NCI-H2227 (cell line): ENCODE measurements around the gene KCNN1.

ENCODE experiments used
- DNase-seq: peaks from one replicate; lab custom pipeline; 2025; ENCODE audit not compliant: unreplicated experiment; lab: John Stamatoyannopoulos, UW

The KCNN1 gene

DNA sequence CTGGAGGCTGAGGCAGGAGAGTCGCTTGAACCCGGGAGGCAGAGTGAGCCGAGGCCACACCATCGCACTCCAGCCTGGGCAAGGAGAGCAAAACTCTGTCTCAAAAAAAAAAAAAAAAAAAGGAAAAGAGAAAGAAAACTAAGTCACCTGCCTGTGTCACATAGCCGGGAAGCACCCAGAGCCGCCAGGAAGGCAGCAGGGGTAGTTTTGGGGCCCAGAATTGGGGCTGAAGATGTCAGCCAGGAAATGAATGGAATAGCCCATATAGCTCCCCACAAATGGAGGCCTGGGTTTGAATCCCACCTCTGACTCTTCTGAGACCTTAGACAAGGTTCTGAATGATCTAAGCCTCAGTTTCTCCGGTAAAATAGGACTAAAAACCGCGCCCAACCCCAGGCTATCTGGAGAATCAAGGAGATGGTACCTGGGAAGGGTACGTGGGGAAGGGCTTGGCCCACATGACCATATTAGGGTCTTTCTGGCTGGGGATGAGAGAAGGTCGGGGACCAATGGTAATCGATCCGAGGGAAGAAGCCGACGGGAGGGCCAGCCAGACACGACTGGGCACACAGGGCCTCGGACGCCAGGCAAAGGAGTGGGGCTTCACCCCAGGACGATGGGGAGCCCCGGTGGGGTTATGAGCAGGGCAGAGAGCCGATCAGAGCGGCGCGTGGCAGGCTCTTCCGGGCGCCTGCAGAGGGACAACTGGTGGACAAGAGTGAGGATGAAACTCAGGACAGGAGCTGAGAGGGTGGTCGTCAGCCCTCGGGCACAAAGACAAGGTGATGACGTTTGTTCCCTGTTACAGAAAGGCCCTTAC is 19.7 kb upstream of the KCNN1 start:
- no peak for DNase-seq

DNA sequence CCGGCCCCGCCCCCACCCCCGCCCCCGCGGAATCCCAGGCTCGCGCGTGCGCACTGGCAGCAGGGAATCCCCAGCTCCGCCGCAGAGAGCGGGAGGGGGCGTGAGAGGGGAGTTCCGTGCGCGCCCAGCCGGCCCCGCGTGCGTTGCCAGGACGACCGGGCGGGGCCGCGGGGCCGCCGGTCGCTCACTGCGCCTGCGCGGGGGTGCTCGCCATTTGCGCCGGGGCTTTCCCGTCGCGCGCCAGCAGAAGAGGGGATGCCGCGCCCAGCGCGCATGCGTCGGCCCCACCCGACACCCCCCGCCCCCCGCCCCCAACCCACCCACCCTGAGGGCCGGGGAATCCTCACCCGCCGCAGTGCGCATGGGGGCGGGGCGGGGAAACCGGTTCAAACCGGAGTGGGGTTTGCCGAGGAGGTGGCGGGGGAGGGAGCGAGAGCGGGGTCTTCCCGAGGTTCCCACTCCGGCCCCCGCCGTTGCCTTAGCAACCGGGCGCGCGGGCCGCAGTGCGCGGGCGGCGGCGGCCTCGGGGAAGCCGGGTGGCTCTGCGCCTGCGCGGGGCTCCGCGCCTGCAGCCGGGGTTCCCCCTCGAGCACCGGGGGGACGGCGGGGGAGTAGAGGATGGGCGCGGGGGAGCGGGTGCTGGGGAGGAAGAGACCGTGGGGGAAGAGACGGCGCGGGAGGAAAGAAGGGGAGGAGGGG is 18.9 kb upstream of the KCNN1 start:
- peak; percentile 99 for DNase-seq

DNA sequence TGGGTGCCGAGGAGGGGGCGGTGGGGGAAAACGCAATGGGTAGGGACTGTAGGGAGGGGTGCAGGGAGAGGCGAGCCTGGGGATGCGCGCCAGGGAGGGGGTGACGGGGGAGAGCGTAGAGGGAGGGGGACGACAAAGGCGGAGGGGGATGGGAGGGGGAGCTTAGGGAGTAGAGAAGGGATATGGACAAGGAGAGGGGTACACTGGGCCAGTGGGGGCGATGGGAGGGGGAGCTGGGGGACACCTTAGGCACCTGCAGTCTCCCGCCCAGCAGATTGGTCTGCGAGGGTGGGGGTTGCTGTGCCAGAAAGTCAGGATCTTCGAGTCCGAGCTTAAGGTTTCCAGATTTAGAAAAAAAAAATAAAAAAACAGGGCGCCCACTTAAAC is 18.4 kb upstream of the KCNN1 start:
- no peak for DNase-seq

DNA sequence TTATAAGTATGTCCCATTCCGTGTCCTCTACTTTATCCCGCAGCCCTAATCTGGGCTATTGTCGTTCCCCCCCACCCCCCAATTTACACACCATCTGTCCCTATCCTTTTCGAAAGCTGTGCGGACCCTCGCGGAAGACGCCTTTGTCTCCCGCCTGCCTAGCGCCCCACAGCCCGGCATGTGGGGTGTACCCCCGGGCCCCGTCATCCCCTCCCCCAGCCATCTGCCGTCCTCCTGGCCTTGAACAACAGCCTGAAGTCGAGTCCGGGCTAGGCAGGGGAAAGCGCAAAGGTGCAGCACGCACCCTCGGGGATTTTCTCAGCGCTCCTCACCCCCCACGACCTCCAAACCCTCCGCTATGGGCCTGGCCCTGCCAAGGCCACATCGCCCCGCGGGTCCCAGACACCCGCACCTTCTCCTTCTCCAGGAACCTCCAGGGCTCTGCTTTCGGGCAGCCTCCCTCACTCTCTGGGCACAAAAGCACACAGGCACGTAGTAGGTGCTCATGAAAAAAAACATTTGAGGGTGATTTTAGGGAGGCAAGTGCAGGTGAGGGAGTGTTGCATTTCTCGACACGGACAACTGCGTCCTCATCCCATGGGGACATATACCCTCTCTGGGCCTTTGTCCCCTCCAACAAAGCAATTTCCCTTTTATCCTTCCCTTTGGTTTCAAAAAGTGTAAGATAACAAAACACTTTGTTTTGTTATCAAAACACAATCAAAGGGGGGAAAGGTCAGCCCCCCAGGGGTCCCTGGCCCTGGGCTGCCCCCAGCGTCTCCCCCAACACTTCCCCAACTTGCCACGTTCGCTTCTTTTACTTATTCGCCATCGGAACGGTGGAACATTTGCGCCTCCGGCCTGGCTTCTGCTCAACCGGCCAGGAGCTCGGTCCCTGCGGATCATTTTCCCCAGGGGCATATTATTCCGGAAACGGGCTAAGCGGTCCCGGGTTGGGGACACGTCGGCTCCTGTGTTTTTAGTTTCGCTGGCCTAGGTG is 17.7 kb upstream of the KCNN1 start:
- DNase-seq: no peak

DNA sequence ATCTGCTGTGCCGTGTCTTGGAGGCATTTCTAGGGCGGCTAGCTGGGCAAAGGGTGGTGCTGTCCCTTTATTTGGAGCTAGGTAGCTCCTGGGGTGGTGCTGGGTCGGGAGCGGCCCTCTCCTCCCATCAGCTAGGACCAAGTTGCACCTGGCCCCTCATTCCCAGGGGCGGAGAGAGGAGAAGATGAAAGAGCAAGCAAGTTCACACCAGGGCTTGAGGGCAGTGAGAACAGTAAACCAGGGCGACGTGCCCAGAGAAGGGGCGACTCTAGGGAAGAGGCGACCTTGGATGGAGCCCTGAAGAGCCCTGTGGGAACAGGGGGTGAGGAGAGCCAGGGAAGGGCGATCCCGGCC is 17.0 kb upstream of the KCNN1 start:
- no peak for DNase-seq

DNA sequence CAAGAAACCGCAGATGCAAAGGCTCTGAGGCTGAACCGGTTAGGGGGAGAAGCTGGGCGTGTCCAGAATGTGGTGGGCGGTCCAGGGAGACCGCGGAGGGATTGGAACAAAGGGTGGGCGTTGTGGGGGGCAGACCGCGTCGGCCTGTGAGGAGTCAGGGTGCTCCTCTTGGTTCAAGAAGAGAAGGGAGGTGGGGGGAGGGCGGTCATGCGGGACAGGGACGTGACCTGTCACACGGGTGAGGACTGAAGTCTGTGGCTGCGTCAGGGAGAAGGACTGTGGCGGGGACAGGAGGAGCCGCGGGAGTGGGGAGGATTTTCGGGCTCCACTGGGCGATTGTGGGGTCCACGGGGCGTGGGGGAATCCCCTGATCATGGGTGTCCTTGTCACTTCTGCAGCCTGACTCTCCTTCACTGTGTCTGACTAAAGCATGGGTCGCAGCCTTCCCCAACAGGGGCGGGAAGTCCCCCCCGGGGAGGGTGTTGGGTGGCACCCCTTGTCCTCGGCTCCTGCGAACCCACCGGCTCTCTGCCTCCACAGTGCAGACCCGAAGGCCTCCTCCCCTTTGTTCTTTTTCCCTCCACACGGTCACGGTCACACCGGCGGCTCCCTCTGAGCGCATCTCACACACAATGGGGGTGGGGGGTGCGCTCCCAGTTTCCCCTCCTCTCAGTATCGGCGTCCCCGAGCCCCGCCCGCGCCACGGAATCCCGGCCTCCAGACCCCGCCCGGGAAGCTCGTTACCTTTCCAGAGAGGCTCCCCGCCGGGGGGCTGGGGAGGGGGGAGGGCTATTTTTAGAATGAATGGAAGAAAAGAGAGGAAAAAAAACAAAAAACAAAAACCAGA is 16.4 kb upstream of the KCNN1 start:
- DNase-seq: peak; percentile 66

DNA sequence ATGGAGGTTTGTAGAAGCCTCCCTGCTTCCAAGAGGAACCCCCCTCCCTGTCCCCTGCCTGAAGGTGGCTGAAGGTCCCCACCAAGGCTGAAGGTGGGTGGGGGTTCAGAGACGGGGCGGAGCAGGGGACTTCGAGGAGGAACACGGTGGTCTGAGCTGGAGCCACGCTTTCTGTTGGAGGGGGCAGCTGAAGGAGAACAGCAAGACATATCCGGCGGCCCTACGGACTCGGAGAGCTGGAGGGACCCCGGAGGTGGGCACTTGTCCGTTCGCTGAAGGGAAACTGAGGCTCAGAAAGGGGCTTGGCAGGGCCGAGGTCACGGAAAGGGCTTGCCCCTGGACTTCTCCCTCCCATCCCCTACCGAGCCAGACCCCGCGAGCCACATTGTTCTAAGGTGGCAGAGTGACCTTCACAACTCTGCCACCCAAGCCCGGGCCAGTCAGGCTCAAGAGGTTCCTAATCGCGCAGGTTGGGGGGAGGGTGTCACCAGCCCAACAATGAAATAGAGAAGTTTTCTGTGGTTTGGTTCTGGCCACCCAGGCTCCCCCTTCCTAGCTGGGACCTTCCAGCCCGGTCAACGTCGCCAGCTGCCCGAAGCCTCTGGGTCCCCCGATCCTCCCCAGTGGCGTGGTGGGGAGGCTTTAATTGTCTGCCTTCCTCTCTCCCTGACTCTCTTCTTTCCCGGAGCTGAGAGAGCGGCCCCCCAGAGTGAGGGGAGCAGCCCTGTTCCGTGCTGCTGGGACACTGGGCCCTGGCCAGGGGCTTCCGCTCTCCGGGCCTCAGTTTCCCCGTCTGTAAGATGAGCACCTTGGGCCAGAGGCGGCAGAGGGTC is 15.5 kb upstream of the KCNN1 start:
- DNase-seq: peak; percentile 46

DNA sequence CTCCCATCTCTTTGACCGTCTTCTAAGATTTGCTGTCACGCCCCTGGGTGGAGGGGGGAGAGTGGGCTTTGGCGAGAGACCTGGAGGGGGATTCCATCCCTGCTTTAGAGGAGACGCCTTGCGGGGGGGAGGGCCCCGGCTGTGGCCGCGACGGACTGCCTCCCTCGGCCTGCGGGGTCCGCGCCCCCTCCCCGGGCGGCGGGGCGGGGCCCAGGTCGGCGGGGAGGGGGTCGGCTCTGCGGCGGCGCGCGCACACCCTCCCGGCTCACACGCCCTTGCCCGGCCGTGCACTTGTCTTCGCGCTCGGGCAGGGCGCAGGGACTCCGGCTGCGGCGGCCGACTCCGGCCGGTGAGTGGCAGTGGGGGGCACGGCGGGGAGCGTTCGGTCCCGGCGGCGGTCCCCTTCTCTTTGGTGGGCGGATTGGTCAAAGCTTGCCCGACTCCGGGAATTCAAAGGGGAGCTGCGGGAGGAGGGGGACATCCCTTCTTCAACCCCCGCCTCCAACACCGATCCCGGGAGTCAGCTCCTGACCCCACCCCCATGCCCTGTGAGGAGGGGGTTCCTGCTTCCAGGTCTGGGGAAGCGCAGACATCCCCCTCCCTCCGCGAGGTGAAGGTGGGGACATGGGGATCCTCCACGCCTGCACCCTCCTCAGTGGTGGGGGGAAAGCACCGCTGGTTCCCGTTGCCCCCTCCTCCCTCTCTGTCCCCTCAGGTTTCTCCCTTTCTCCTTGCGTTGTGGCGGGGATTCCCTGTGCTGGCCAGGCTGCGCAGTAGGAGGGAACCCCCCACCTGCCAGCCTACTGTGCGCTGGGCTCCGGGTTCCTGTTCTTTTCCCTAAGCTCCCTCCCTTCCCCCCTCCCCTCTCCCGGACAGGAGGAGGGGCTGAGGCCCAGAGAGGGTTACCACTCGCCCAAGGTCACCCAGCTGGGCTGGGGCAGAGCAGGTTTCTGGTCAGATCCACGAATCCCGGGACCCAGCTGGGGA is 14.6 kb upstream of the KCNN1 start:
- DNase-seq: peak; percentile 50

DNA sequence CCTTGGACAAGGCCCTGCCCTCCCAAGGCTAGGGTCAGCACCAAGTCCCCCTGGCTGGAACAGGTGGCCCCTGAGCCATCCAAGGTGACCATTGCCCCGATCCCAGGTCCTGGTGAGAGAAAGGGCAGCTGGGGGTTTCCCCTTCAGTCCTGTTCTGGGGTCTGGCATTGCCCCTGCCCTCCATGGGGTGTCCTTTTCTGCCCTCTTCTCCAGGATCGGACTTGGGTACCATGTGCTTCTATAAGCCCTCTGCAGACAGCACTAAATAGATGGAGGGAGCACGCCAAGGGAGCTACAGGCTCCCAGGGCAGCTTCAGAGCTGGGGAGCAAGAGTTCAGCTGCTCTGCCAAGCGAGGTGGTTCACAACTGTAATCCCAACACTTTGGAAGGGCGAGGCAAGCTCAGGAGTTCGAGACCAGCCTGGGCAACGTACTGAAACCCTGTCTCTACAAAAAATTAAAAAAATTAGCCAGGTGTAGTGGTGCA is 13.5 kb upstream of the KCNN1 start:
- DNase-seq: no peak

DNA sequence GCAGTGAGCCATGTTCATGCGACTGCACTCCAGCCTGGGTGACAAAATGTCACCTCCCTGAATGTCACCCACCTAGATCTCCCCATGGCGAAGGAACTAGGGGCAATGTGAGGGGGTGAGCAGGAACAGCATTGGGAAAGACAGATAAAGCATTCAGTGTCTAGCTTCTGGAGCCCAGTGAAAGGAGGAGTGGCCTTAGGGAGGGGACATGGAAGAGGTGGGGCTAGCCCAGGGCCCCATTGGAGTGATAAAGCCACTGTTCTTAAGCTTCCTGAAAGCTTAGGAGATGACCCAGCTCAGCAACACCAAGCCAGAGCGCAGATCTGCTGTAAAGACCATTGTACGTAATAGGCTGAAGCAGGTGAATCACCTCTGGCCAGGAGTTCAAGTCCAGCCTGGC is 13.0 kb upstream of the KCNN1 start:
- no peak for DNase-seq

DNA sequence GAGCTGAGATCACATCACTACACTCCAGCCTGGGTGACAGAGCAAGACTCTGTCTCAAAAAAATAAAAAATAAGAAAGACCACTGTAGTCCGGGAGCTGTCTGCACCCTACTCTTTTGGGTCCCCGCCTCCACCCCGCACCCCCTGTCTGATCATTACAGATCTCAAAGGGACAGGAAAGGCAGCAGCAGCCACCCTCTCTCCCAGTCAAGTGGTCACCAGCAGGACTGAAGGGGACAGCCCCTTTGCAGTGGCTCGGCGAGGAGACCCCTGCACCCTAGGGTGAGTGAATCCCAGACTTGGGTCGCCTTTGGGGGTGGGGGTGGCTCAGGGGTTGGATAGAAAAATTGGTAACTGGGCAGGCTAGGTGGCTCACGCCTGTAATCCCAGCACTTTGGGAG is 12.5 kb upstream of the KCNN1 start:
- DNase-seq: no peak

DNA sequence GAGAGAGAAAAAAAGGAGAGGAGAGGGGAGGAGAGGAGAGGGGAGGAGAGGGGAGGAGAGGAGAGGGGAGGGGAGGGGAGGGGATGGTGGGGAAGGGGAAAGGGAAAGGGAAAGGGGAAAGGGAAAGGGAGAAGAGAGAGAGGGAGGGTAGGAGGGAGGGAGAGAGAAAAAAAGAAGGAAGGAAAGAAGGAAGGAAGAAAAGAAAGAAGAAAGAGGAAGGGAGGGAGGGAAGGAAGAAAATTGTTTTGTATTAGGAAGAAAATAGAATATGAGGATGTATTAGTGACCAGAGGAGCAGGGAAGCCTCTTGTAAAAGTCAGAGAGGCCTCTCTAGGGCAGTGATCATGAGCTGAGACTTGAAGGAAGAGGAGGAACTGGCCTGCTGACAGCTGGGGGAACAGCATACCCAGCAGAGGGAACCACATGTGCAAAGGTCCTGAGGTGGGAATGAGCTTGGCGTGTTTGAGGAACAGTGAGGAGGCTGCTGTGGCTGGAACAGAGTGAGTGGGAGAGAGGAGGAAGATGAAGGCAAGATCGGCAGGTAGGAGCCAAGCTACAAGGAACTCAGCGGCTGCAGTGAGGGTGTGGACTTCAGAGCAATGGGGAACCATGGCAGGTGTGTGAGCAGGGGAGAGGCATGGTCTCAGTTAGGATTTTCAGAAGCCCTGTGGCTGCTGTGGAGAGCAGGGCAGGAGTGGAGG is 9.6 kb upstream of the KCNN1 start:
- DNase-seq: no peak

DNA sequence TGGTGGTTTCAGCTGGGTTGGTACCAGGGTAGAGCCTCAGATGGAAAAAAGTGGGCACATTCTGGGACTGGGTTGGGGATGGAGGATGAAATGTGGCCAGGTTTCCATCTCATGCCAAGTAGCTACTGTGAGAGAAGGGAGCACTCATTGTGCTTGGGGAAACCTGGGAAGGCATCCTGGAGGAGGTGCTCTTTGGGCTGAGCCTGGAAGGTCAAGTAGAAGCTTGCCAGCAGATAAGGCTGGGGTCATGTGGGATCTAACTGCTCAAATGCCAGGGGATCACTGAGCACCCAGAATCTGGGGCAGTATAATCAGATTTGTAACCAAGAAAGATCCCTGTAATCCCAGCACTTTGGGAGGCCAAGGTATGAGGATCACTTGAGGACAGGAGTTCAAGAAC is 9.0 kb upstream of the KCNN1 start:
- no peak for DNase-seq

DNA sequence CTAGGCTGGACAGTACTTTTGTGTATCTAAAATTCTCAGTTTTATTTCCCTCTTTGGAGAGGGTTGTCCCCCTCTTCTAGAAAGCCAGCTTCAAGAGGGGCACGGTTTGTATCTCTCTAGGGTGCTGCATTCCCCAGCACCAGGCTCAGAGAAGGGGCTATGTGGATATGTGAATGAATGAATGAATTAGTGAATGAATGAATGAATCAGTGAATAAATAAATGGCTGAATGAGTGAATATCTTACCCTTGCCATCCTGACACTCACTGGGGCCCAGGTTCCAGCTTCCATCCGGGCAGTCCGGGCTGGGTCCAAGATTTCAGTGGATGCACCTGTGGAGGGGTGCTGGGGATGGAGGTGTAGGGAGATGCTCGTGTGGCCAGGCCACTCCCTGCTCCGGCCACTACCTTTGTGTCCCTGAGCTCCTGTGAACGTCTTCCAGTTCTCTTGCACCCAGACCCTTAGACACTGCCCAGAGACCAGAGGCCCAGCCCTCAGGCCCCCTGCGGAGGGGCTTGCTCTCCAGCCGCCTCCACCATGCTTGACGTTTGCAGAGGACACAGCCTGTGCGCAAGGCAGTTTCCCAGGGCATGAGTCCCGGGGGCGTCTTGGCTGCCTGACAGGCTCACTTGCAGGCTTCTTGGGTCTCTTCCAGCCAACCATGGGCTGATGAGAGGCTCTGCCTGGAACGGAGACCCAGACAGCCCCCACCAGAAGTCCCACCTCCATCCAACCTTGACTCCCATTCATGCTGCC is 2.8 kb upstream of the KCNN1 start:
- DNase-seq: no peak

DNA sequence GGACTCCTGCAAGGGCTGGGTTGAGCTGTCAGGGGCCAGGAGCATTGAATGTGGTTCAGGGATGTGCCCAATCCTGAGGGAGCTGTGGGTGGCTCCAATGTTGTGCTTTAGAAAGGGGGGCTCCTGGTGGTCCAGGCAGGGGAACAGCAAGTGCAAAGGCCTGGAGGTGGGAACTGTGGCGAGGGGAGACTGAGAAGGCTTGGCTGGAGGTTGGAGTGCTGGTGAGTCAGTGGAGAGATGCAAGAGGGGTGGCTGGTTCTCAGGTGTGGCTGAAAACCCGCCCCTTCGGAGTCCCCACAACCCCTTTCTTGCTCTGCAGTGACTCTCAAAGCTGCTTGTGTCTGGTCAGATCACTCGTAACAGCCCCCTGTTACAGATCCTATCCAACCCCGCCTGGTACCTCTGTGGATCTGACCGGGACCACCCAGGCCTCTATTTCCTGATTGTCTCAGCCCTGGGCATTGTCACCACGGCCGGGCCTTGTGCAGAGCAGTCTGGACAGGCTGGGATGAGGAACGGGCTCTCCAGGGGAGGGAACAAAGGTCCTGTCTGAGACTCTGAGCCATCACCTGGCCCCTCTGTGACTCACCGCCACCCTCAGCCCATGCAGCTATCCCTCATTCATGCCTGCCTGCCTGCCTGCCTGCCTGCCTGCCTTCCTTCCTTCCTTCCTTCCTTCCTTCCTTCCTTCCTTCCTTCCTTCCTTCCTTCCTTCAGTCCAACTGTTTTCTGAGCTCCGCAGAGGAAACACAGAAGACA is 1.4 kb upstream of the KCNN1 start:
- no peak for DNase-seq

DNA sequence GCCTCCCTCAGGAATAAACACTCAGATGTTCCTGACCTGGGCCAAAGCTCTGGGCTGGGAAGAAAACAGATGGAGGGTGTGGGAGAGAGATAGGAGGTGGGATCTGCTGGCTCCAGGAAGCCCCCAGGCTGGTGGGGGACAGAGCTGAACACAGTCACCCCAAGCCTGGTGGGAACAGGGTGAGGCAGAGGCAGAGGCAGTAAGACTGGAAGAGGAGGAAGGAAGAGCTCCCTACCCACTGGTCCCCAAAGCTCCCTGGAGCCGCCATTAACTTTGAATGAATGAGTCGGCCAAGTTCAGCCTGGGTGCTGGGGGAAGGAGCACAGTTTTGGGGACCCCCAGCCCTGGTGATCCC is 801 bp upstream of the KCNN1 start:
- DNase-seq: no peak
